NCI-H748 treated with DMSO at 0.1 percent for 48 hours (cell line): ENCODE measurements around the gene FOXL1.

Experiments
- DNase-seq: peaks from one replicate; lab custom pipeline; 2025; lab: John Stamatoyannopoulos, UW

FOXL1 gene

GRCh38 chr16:86578061-86578599 is at the start of gene FOXL1:
Gene FOXL1, plus strand, starts transcription at chr16:86578549. Its CDS starts 175 bp downstream, at chr16:86578724.
- DNase-seq, result no peak

GRCh38 chr16:86529160-86529559 is 49.2 kb upstream of the FOXL1 start:
- DNase-seq, result no peak

GRCh38 chr16:86530251-86531190 is 47.8 kb upstream of the FOXL1 start:
- no peak for DNase-seq

GRCh38 chr16:86531191-86531545 is 47.2 kb upstream of the FOXL1 start:
- DNase-seq, result no peak

- DNase-seq, result no peak
These were observed 46.5 kb upstream of the FOXL1 start for GRCh38 chr16:86531641-86532525.

GRCh38 chr16:86532526-86532815 is 45.9 kb upstream of the FOXL1 start:
- DNase-seq, result no peak

GRCh38 chr16:86533076-86533475 is 45.3 kb upstream of the FOXL1 start:
- no peak for DNase-seq

GRCh38 chr16:86533767-86534351 is 44.5 kb upstream of the FOXL1 start:
- no peak for DNase-seq

GRCh38 chr16:86534779-86535615 is 43.4 kb upstream of the FOXL1 start:
- DNase-seq, result no peak

- no peak for DNase-seq
These were observed 41.7 kb upstream of the FOXL1 start for GRCh38 chr16:86536621-86537020.

GRCh38 chr16:86537486-86537885 is 40.9 kb upstream of the FOXL1 start:
- no peak for DNase-seq

- no peak for DNase-seq
These were observed 40.1 kb upstream of the FOXL1 start for GRCh38 chr16:86538196-86538780.

- DNase-seq, result no peak
These were observed 37.5 kb upstream of the FOXL1 start for GRCh38 chr16:86540894-86541293.

- DNase-seq, result no peak
These were observed 36.8 kb upstream of the FOXL1 start for GRCh38 chr16:86541560-86541959.

- DNase-seq, result no peak
These were observed 35.3 kb upstream of the FOXL1 start for GRCh38 chr16:86542756-86543750.

GRCh38 chr16:86545481-86545880 is 32.9 kb upstream of the FOXL1 start:
- DNase-seq, result no peak

- DNase-seq, result no peak
These were observed 32.3 kb upstream of the FOXL1 start for GRCh38 chr16:86545954-86546637.

GRCh38 chr16:86546638-86547013 is 31.7 kb upstream of the FOXL1 start:
- DNase-seq, result no peak

- DNase-seq, result no peak
These were observed 31.1 kb upstream of the FOXL1 start for GRCh38 chr16:86547286-86547685.
